GM21526 (cell line): ENCODE results near the gene ZBTB39.
"Not testable (repeated sequence)": the region's sequence is repeated elsewhere in the genome, so short reads cannot be mapped to it uniquely, and the experiment has no call there.

Experiments
- ATAC-seq: cut with Tn5 transposase; IDR thresholded peaks from one replicate; pipeline ENCODE4 v1.9.1; 2021; ENCODE audit warnings: moderate library complexity; ENCODE audit not compliant: unreplicated experiment, low FRiP score

Gene ZBTB39

DNA sequence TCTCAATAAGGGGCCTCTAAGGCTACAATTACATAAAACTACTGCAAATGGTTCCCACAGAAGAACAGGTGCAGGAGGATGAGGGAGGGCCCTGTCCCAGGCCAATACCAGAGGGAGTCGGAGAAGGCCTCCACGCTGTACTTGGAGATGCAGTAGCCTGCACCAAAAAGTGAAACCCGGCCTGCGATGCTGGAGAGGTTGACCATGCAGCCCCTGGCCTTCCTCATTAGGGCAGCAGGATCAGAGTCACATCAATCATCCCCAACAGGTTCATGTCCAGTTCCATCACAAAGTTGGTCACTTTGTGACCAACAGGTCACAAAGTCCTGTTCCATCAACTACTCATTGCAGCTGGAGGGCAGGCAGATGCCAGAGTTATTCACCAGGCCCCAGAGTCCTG lies 23.0 kb downstream of the ZBTB39 start:
- ATAC-seq = no peak

DNA sequence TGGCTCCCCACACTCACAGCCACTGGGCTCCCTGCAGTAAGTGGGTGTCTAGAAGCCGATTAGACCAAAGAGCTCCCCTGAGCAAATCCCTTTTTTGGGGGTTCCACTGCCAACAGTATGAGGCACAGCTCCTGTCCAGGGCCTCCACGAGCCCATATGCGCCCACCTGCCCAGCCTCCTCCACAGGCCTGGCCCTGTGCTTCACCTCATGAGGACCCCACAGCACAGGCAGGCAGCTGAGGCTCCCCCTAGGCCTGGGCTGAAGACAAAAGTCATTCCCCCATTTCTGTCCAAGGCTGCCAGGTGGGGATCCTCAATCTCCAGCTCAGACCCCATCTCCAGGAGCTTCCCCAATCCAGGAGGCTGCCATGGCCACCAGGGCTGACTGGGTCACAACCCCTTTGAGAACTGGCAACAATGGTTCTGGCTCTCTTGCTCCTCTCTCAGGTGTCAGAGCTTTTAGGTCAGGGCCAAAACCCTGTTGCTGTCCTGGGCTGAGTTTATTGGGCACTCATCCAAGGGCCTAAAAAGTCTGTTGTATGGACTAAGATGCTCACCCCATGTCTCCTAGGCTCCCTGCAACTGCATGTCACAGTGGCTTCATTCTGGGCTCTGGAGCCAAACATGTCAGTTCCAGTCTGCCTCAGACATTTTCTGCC lies 23.6 kb downstream of the ZBTB39 start:
- ATAC-seq = not testable (repeated sequence)

DNA sequence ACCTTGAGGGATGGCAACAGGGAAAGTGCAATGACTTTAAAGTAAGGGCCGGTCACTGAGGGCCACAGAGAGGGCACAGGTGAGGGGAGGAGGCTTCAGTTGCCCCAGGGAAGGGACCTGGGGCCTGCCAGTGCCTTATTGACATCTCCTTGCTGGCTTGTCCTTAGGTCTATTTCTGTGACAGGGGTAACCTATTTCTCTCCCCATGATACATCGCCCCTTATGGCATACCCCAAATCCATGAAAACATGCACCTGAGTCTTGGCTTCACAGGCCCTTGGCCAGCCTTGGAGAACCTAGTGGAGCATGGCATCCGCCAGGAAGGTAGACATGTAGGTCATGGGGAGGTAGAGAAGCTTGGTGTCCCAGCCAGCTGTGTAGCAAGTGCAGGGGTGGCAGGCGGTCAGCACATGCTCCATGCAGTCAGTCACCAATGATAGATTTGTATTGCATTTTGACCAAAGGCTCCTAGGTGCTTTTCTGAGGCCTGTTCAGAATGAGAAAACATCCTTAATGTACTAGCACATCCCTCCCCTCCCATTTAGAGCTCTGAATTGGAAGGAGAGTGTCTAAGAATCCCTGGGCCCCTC lies 25.3 kb downstream of the ZBTB39 start:
- no peak for ATAC-seq

DNA sequence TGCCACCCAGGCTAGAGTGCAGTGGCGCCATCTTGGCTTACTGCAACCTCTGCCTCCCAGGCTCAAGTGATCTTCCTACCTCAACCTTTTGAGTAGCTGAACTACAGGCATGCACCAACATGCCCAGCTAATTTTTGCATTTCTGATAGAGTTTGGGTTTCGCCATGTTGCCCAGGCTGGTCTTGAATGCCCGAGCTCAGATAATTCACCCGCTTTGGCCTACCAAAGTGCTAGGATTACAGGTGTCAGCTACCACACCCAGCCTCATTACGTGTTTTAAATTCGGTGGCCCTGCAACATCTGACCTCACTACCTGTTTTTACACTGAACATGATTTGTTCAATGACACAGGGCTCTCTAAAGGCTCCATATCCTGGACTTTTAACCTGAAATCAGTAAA lies 26.1 kb downstream of the ZBTB39 start:
- no peak for ATAC-seq

DNA sequence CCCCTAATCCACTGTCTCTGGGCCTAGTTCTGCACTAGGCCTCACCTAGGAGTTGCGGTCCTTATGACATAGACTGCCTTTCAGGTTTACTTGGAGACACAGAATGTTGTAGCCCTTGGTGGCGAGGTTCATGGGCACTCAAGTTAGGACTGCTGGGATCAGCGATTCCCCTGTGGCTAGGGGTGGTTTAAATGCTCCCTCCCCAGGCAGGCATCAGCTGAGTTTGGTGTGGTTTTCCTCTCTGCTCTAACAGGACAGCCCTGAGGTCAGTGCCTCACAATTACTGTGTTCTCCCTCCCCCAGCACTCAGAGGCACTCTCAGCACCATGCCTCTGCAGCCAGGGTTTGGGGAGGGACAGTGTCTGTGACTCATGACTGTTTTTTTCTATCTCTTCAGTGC lies 26.7 kb downstream of the ZBTB39 start:
- ATAC-seq = no peak

DNA sequence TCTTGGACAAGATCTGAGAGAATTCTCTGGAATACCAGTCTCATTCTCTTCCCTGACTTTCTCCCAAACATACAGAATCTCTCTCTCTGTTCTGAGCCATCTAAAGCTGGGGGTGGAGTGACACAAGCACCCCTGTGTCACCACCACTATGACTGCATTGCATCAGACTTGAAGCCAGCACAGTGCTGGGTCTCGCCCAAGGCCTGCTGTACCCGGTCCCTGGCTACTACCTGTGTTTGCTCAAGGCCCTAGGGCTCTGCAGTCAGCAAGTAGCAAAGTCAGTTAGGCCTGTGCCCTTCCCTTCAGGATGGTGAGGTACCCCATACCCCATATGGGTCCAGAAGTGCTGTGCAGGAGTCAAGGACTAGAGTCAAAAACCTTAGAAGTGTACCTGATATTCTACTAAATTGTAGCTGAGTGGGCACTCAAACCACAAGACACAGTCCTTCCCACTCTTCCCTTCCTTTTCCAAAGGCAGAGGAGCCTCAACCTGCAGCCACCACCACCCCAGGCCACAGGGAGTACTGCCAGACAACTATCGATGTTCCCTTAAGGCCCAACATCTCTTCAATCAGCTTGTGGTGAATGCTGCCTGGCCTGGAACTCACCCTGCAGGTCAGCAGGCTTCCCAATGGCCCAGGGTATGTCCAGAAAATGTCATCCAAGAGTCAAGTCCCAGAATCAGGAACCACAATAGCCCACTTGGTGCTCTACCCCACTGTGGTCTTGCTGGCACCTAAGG lies 27.8 kb downstream of the ZBTB39 start:
- ATAC-seq = no peak

DNA sequence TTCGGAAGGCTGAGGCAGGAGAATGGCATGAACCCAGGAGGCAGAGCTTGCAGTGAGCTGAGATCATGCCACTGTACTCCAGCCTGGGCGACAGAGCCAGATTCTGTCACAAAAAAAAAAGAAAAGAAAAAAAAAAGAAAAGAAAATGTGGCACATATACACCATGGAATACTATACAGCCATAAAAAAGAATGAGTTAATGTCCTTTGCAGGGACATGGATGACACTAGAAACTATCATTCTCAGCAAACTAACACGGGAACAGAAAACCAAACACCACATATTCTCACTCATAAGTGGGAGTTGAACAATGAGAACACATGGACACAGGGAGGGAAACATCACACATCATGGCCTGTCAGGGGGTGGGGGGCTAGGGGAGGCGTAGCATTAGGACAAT lies 29.0 kb downstream of the ZBTB39 start:
- ATAC-seq = not testable (repeated sequence)

DNA sequence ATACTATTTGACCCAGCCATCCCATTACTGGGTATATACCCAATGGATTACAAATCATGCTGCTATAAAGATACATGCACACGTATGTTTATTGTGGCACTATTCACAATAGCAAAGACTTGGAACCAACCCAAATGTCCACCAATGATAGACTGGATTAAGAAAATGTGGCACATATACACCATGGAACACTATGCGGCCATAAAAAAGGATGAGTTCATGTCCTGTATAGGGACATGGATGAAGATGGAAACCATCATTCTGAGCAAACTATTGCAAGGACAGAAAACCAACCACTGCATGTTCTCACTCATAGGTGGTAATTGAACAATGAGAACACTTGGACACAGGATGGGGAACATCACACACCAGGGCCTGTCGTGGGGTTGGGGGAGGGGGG lies 32.1 kb downstream of the ZBTB39 start:
- not testable (repeated sequence) for ATAC-seq

DNA sequence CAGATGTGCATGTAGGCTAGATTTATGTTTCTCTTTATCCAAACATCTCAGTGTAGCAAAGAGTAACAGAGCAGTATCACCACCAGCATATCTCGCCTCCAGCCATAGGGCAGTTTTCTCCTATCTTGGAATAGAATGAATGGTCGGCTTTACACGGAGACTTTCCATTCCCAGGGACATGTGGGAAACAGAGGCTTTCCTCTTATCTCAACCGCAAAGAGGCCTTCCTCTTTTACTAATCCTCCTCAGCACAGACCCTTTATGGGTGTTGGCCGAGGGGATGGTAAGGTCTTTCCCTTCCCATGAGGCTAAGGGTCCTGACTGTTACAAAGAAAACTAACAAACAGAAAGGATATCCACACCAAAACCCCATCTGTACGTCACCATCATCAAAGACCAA lies 37.4 kb downstream of the ZBTB39 start:
- not testable (repeated sequence) for ATAC-seq

DNA sequence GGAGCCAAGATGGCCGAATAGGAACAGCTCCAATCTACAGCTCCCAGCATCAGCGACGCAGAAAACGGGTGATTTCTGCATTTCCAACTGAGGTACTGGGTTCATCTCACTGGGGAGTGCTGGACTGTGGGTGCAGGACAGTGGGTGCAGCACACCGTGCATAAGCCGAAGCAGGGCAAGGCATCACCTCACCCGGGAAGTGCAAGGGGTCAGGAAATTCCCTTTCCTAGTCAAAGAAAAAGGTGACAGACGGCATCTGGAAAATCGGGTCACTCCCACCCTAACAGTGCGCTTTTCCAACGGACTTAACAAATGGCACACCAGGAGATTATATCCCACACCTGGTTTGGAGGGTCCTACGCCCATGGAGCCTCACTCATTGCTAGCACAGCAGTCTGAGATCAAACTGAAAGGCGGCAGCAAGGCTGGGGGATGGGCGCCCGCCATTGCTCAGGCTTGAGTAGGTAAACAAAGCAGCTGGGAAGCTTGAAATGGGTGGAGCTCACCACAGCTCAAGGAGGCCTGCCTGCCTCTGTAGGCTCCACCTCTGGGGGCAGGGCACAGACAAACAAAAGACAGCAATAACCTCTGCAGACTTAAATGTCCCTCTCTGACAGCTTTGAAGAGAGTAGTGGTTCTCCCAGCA lies 40.2 kb downstream of the ZBTB39 start:
- not testable (repeated sequence) for ATAC-seq

DNA sequence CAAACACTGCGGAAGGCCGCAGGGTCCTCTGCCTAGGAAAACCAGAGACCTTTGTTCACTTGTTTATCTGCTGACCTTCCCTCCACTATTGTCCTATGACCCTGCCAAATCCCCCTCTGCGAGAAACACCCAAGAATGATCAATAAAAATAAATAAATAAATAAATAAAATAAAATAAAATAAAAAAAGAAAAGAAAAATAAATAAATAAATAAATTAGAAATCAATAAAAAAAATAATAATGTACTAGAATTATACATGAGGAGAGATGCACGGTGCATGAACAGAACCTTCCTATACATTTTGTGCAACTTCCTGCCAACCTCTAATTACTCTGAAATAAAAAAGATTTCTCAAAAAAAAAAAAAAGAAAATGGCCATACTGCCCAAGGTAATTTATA lies 41.2 kb downstream of the ZBTB39 start:
- ATAC-seq = not testable (repeated sequence)

DNA sequence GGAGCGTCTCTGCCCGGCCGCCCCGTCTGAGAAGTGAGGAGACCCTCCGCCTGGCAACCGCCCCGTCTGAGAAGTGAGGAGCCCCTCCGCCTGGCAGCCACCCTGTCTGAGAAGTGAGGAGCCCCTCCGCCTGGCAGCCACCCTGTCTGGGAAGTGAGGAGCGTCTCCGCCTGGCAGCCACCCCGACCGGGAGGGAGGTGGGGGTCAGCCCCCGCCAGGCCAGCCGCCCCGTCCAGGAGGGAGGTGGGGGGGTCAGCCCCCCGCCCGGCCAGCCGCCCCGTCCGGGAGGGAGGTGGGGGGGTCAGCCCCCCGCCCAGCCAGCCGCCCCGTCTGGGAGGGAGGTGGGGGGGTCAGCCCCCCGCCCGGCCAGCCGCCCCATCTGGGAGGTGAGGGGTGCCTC lies 42.8 kb downstream of the ZBTB39 start:
- ATAC-seq = not testable (repeated sequence)

DNA sequence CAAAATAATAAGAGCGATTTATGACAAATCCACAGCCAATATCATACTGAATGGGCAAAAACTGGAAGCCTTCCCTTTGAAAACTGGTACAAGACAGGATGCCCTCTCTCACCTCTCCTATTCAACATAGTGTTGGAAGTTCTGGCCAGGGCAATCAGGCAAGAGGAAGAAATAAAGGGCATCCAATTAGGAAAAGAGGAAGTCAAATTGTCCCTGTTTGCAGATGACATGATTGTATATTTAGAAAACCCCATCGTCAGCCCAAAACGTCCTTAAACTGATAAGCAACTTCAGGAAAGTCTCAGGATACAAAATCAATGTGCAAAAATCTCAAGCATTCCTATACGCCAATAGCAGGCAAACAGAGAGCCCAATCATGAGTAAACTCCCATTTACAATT lies 44.1 kb downstream of the ZBTB39 start:
- not testable (repeated sequence) for ATAC-seq

DNA sequence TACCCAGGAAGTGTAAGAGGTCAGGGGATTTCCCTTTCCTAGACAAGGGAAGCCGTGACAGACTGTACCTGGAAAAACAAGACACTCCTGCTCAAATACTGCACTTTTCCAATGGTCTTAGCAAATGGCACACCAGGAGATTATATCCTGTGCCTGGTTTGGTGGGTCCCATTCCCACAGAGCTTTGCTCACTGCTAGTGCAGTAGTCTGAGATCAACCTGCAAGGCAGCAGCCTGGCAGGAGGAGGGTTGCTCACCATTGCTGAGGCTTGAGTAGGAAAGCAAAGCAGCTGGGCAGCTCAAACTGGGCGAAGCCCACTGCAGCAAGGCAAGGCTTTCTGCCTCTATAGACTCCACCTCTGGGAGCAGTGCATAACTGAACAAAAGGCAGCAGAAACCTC lies 47.9 kb downstream of the ZBTB39 start:
- ATAC-seq = no peak

DNA sequence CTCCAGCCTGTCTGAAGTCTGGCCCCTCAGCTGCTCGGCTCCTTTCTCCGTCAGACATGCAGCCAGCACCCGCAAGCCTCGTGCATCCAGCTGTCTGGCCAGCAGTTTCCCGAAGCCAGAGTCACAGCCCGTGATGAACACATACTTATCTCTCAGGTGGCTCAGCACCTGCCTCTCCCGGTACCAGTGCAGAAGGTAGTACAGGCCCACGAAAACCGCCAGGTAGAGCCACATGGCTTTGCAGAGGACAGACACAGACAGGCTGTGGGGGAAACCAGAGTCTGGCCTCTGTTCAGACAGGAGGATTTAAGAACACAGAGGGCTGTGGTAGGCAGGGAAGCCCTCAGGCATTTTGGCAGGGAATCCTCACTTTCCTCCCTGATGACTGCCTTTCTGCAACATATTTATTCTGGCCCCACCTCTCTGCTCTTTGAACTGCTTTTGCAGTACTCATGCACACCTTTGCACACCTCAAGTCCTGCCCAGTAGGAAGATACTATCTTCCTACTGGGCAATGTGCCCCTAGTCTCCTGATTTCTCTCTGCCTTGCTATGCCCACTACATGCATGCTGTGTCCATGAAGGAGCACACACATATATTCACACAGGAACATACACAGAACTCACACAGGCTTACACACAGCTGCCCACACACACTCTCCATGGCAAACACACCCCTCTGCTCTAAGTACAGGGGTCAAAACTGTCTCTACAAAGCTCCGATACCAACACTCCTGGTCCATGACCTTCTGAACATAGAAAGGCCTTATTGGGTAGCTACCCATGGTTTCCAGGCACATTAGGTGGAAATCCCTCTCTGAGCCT lies 48.9 kb downstream of the ZBTB39 start, which contains the start of gene RDH16:
Gene RDH16, minus strand, starts transcription at position 380 of the 824 bp plus-strand sequence. Its CDS starts 146 bp downstream, at position 234.
- no peak for ATAC-seq

DNA sequence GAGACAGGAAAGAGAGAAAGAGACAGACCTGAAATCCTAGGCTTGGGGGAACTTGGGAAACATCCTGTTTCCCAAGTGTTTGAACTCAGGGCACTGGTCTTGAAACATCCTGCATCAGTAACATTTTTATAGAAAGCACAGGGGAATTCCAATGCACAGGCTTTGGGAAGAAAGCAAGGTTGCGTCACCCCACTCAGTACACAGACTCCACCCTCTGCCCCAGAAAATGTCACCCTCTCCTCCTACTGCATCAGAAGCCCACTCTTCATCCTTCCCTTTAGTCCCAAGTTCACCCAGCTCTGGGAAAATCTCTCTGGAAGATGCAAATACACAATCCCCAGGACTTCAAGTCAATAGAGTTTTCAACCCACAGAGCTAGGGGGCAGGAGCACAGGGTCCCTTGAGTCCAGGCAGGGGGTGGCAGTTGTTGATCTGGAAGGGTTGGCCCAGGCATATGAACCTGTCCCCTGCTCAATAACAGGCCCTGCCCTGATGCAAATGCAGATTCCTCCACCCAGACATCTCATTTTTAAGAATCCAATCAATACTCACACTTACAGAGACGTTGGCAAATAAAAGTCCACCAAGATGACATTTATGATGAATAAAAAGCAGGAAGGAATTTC lies 50.6 kb downstream of the ZBTB39 start:
- no peak for ATAC-seq

DNA sequence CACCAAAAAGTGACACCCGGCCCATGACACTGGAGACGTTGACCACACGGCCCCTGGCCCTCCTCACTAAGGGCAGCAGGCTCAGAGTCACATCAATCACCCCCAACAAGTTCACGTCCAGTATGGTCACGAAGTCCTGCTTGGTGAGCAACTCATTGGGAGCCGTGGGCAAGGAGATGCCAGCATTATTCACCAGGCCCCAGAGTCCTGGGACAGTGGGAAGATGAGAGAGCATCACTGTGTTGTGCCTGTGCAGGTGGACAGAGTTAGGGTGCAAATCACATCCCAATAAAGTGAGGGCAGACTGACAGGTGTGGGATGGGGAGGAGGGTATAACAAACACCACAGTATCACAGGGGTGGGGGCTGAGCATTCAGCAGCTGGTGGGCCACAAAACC lies 51.4 kb downstream of the ZBTB39 start:
- ATAC-seq = no peak

DNA sequence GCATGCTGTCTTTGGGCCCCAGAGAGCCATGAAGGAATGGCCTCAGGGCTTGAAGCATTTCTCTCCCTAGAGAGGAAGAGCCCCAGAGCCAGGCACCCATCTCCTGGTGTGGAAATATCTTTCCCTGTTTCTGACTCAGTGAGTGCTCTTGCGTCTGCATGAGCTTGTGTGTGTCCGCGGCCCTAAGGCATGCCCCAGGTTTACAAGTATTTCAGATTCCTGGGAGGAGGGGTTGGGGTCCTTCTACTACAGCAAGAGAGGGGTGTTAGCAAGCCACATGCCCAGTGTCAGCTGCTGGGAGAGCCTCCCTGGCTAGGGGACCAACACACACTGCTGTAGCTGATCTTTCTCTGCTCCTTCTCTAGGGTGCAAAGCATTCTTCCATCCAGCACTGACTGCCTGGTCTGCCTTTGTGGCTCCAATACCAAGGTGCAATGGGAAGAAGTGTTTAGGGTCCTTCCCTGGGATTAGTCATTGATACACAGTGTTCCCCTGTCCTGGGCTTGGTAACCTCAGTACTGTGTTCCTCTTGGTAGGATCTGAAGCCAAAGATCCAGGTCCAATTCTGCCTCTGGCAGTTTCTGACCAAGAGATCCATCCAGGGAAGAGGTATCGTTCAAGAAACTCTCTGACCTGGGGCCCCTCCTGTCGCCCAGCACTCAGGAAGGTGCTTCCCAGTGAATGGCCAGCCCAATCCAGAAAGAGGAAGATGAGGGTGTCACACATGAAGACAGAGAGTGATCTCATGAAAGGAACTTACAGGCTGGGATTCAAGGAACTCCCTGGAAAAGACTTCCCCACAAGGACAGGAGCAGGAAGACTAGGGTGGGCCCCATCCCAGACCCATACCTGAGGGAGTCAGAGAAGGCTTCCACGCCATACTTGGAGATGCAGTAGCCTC lies 52.0 kb downstream of the ZBTB39 start:
- ATAC-seq = no peak

DNA sequence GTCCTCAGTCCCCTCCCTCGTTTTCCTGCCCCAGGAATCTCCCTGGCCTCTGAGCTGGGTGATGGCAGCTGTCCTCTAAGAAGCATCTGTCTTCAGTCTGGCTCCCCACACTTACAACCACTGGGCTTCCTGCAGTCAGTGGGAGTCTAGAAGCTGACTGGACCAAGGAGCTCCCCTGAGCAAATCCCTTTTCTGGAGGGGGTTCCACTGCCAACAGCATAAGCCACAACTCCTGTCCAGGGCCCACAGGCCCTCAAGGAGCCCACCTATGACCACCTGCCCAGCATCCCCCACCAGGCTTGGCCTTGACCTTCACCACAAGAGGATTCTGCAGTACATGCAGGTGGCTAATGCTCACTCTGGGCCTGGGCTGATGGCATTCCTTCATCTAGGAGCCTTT lies 53.0 kb downstream of the ZBTB39 start:
- no peak for ATAC-seq
